Endothelial cell of umbilical vein (primary cell): ENCODE results near the gene FBXL22. TPM values are rescaled to one million over a fixed set of nuclear protein-coding genes. Genes with fewer than 3 reads are reported as not detected.

ENCODE experiments used
- BruUV-seq: library from RNA; stranded (reverse); fragments of 400-500 nt; replicated peaks from 2 replicates; lab custom pipeline; 2021; lab: Mats Ljungman, UMichigan
- CTCF ChIA-PET: fragments of 300-600, 350-600 bp; sonication (Branson Sonifier 250); formaldehyde crosslinking; loops from one replicate; lab custom pipeline; 2021; ENCODE audit warnings: antibody characterized with exemption, inconsistent platforms; lab: Charles Lee
- POLR2A ChIA-PET: fragments of 300-600, 350-600 bp; sonication (Branson Sonifier 250); formaldehyde crosslinking; loops from one replicate; lab custom pipeline; 2021; ENCODE audit warnings: antibody characterized with exemption, inconsistent platforms; lab: Charles Lee
- DNase-seq: peaks from one replicate; pipeline ENCODE4 v3.0.0-alpha.2; 2011; ENCODE audit warnings: low read depth, low spot score
- FAIRE-seq: peaks from 2 replicates; lab custom pipeline; 2011; peaks lifted over from hg19 to GRCh38; lab: Jason Lieb, UNC
- H2AFZ ChIP-seq: 2 replicates; pipeline ENCODE4 v1.6.0; 2012; ENCODE audit warnings: low read depth, low read length, control low read depth, inconsistent platforms
- H3K27ac ChIP-seq: 2 replicates; pipeline ENCODE4 v1.5.1; 2011; ENCODE audit warnings: low read depth, mild to moderate bottlenecking, control low read depth, low read length, moderate library complexity; ENCODE audit not compliant: insufficient read depth
- H3K27me3 ChIP-seq, 2 experiments: 2 replicates each; pipeline versions ENCODE4 v1.6.0 to v1.6.1; 2011; ENCODE audit warnings: low read length in 2 of 2, mixed read lengths in 1 of 2; ENCODE audit not compliant: control insufficient read depth in 2 of 2, insufficient read depth in 2 of 2
- H3K36me3 ChIP-seq, 2 experiments: 2 replicates in 1 of 2; 3 replicates in 1 of 2; pipeline ENCODE4 v1.5.1; 2011; ENCODE audit warnings: low read length in 2 of 2, mild to moderate bottlenecking in 1 of 2, moderate library complexity in 1 of 2; ENCODE audit not compliant: control insufficient read depth in 2 of 2, insufficient read depth in 2 of 2; ENCODE audit errors: extremely low read depth in 1 of 2
- H3K4me1 ChIP-seq: 3 replicates; pipeline ENCODE4 v1.5.1; 2011; ENCODE audit warnings: mild to moderate bottlenecking, low read length; ENCODE audit not compliant: control insufficient read depth, insufficient read depth; ENCODE audit errors: extremely low read depth
- H3K4me2 ChIP-seq: 2 replicates; pipeline ENCODE4 v1.6.1; 2011; ENCODE audit warnings: low read length, control low read depth, mixed read lengths; ENCODE audit not compliant: insufficient read depth
- H3K4me3 ChIP-seq, 3 experiments: fragments of 200-600 bp in 1 of 3; sonication (generic), shearing (Covaris generic) in 1 of 3; replicated peaks in 1 of 3; 2 replicates each; pipeline ENCODE4 v1.5.1; 2011 to 2016; ENCODE audit warnings: control low read depth in 3 of 3, low read length in 3 of 3, mild to moderate bottlenecking in 2 of 3, inconsistent platforms in 1 of 3, low read depth in 1 of 3, moderate library complexity in 1 of 3; ENCODE audit not compliant: insufficient read depth in 1 of 3
- H3K79me2 ChIP-seq: 2 replicates; pipeline ENCODE4 v1.6.0; 2012; ENCODE audit warnings: low read length, inconsistent platforms; ENCODE audit not compliant: control insufficient read depth, insufficient read depth
- H3K9ac ChIP-seq: replicated peaks from 2 replicates; pipeline ENCODE3; 2011; ENCODE audit warnings: low read length, control low read depth; ENCODE audit not compliant: insufficient read depth; ENCODE audit errors: extremely low read depth
- H3K9me1 ChIP-seq: replicated peaks from 3 replicates; pipeline ENCODE4 v1.6.0; 2011; ENCODE audit warnings: mild to moderate bottlenecking, low read length; ENCODE audit not compliant: control insufficient read depth, insufficient read depth; ENCODE audit errors: extremely low read depth
- H3K9me3 ChIP-seq: replicated peaks from 2 replicates; pipeline ENCODE4 v1.5.1; 2012; ENCODE audit warnings: low read length, inconsistent platforms; ENCODE audit not compliant: control insufficient read depth, insufficient read depth
- H4K20me1 ChIP-seq: replicated peaks from 2 replicates; pipeline ENCODE3; 2011; ENCODE audit warnings: mild to moderate bottlenecking, low read length; ENCODE audit not compliant: control insufficient read depth, insufficient read depth; ENCODE audit errors: extremely low read depth
- CTCF ChIP-seq, 2 donors: IDR thresholded peaks; 1 replicate in 1 of 2; 2 replicates in 1 of 2; pipeline ENCODE4 v1.5.1; 2011; ENCODE audit warnings: low read length in 2 of 2, mild to moderate bottlenecking in 2 of 2, moderate library complexity in 2 of 2, control low read depth in 1 of 2, inconsistent platforms in 1 of 2, low read depth in 1 of 2; ENCODE audit not compliant: insufficient read depth in 1 of 2; ENCODE audit errors: extremely low read depth in 1 of 2
- EZH2 ChIP-seq: IDR thresholded peaks from 2 replicates; pipeline ENCODE4 v1.6.1; 2012; ENCODE audit warnings: borderline replicate concordance, low read depth, mild to moderate bottlenecking, moderate library complexity, low read length, inconsistent platforms; ENCODE audit not compliant: severe bottlenecking
- FOS ChIP-seq: IDR thresholded peaks from 2 replicates; pipeline ENCODE4 v1.6.1; 2011; ENCODE audit warnings: mild to moderate bottlenecking, low read length, moderate library complexity, borderline replicate concordance; ENCODE audit not compliant: insufficient read depth
- GATA2 ChIP-seq: IDR thresholded peaks from 2 replicates; pipeline ENCODE4 v1.7.0; 2011; ENCODE audit warnings: low read depth, mild to moderate bottlenecking, moderate library complexity, mixed read lengths, low read length; ENCODE audit not compliant: insufficient read length, insufficient read depth
- MAX ChIP-seq: IDR thresholded peaks from 2 replicates; pipeline ENCODE4 v1.6.1; 2011; ENCODE audit not compliant: insufficient read depth, insufficient read length
- MYC ChIP-seq: IDR thresholded peaks from one replicate; pipeline ENCODE4 v1.6.1; 2011; ENCODE audit warnings: mild to moderate bottlenecking, low read depth, low read length
- dilution Hi-C: fragments of 300-500 bp; cut with MboI; formaldehyde crosslinking; loops from one replicate; pipeline ENCODE4 v1.15.0; 2019; ENCODE audit warnings: low sequenced_read_pairs; ENCODE audit not compliant: extremely low pct_ligation_motif_present
- intact Hi-C: fragments of 100-400 bp; cut with micrococcal nuclease; formaldehyde crosslinking; loops from one replicate; pipeline ENCODE4 v1.10.0; 2022
- polyA plus RNA-seq, 4 experiments: library from polyadenylated mRNA; depleted of rRNA in 3 of 4; stranded (reverse) in 3 of 4; unstranded in 1 of 4; fragments of >200 nt; gene quantifications; 2 replicates each; pipeline versions ENCODE4 v1.2.1 to v1.2.3, GENCODE V29; 2011 to 2012; ENCODE audit warnings: missing spikeins in 1 of 4
- total RNA-seq: library from RNA; stranded (reverse); gene quantifications from 2 replicates; pipeline ENCODE4 v1.2.3, GENCODE V29; 2021

Gene FBXL22
- total and polyA plus RNA-seq, 2 donors (not counting 3 experiments of a cell fraction or from before 2014, with no cell fraction given), result 0.06 TPM; not detected in 1

GRCh38 chr15:63609448-63609847 lies 12.3 kb downstream of the FBXL22 start:
- H3K27ac ChIP-seq, result no peak overlapping the region
- H3K27me3 ChIP-seq, result no peaks in the 10 kb centered on the region
- H3K9ac ChIP-seq, result no peak overlapping the region
- H2AFZ ChIP-seq, result no peak overlapping the region
- H3K9me1 ChIP-seq, result no peaks in the 10 kb centered on the region
- H3K36me3 ChIP-seq, result peaks cover 8 to 25% of the 10 kb centered on the region in 2 experiments
- no peaks in the 10 kb centered on the region for H3K79me2 ChIP-seq
- peaks cover 18% of the 10 kb centered on the region for H3K4me1 ChIP-seq
- H4K20me1 ChIP-seq, result no peaks in the 10 kb centered on the region
- CTCF ChIA-PET, result interaction anchor here (0.5 to 5.4 kb wide), 58 partner anchors 8 to 544 kb away, joined by 3 to 72 read pairs (median 4); partner anchors contain the start of genes CIAO2A, FBXL22, SNX1 and USP3
- TF ChIP-seq GATA2 (no peak), EZH2 (no peak), CTCF (IDR thresholded peaks at IDR 0.05; ENCODE audit: extremely low read depth in 1 of 2, insufficient read depth in 1 of 2, low read depth in 1 of 2, low read length in 2 of 2) (no peak), MAX (no peak), FOS (no peak), MYC (no peak)
- no TSS peak for BruUV-seq
- no peak overlapping the region for H3K4me3 ChIP-seq
- H3K9me3 ChIP-seq, result no peaks in the 10 kb centered on the region
- FAIRE-seq (no peak), DNase-seq (no peak)
- no peak overlapping the region for H3K4me2 ChIP-seq
- dilution Hi-C loops (no loop called here), intact Hi-C loops (no loop called here)
- POLR2A ChIA-PET, result no interaction called here
